Upper lobe of left lung (tissue), 6 donors: ENCODE data around the gene PIGC. TPM values are rescaled to one million over a fixed set of nuclear protein-coding genes. Genes with fewer than 3 reads are reported as not detected.
A peak's percentile ranks its signal among the peaks of the same experiment; 100 is the strongest.

Experiments used
- ATAC-seq, 2 donors: fragments of 200-7000 bp; cut with Tn5 transposase; one replicate each; pipeline ENCODE4 v1.9.1; 2022; ENCODE audit warnings: mild to moderate bottlenecking in 2 of 2, moderate library complexity in 2 of 2; ENCODE audit not compliant: low FRiP score in 2 of 2
- DNase-seq, 2 donors: peaks; one replicate each; pipeline ENCODE4 v3.0.0-alpha.2; 2019 to 2020
- H3K27ac ChIP-seq, 4 donors: fragments of 200-600 bp; sonication (generic); one replicate each; pipeline ENCODE4 v1.5.1; 2016 to 2019
- H3K27me3 ChIP-seq, 4 donors: fragments of 200-600 bp; sonication (generic); one replicate each; pipeline ENCODE4 v1.5.1; 2017 to 2019
- H3K36me3 ChIP-seq, 4 donors: fragments of 200-600 bp; sonication (generic); one replicate each; pipeline ENCODE4 v1.5.1; 2016 to 2019
- H3K4me1 ChIP-seq, 4 donors: fragments of 200-600 bp; sonication (generic); one replicate each; pipeline ENCODE4 v1.5.1; 2018 to 2019
- H3K4me3 ChIP-seq, 4 donors: fragments of 200-600 bp; sonication (generic); one replicate each; pipeline ENCODE4 v1.5.1; 2017 to 2019; ENCODE audit warnings: mild to moderate bottlenecking in 2 of 4, moderate library complexity in 1 of 4
- H3K9me3 ChIP-seq, 4 donors: fragments of 200-600 bp; sonication (generic); one replicate each; pipeline ENCODE4 v1.5.1; 2018 to 2019
- CTCF ChIP-seq, 6 experiments: fragments of 450-650 bp in 4 of 6; fragments of 200-600 bp in 2 of 6; sonication (generic) in 2 of 6; IDR thresholded peaks; one replicate each; pipeline ENCODE4 v1.5.1; 2016 to 2019; ENCODE audit warnings: antibody characterized with exemption in 6 of 6
- EP300 ChIP-seq, 4 donors: sonication (generic); formaldehyde crosslinking; IDR thresholded peaks; one replicate each; pipeline ENCODE4 v1.5.1; 2017; ENCODE audit warnings: antibody characterized with exemption in 4 of 4, control low read depth in 2 of 4
- POLR2A ChIP-seq, 4 donors: fragments of 450-650 bp; IDR thresholded peaks; one replicate each; pipeline ENCODE4 v1.5.1; 2016 to 2017; ENCODE audit warnings: antibody characterized with exemption in 4 of 4, mild to moderate bottlenecking in 2 of 4
- POLR2AphosphoS5 ChIP-seq, 2 donors: sonication (generic); formaldehyde crosslinking; IDR thresholded peaks; one replicate each; pipeline ENCODE4 v1.5.1; 2017; ENCODE audit warnings: antibody characterized with exemption in 2 of 2
- WGBS, 2 donors: methylation state at CpG; one replicate each; pipeline ENCODE4 v1.1.5; 2017 to 2018; 5-methylcytosine and 5-hydroxymethylcytosine counted together
- total RNA-seq, 6 donors: library from RNA; depleted of rRNA in 4 of 6; stranded (reverse); fragments of >200 nt in 4 of 6; gene quantifications; one replicate each; pipeline versions ENCODE4 v1.1.0 to v1.2.1, GENCODE V29; 2016 to 2021
- donor health status: DM: no; HTN: no; CAD: no; lungs with moderate emphysema.
- donor health status: DM: no; HTN: yes; CAD: no; lungs with severe emphysema.

Gene PIGC
- total RNA-seq, 6 donors from 2014 or later = 5.9 to 23.4 (median 19.3) TPM

GRCh38 chr1:172397633-172398032, 46.2 kb downstream of the PIGC start:
- WGBS, 2 donors = 92 to 98% methylated on average over 2 of the region's 2 CpGs
- no peak for TF ChIP-seq POLR2A (IDR thresholded peaks at IDR 0.05)
- TF ChIP-seq POLR2AphosphoS5 (IDR thresholded peaks at IDR 0.05) = no peak
- TF ChIP-seq EP300 (IDR thresholded peaks at IDR 0.05) = no peak
- no peak for TF ChIP-seq CTCF (IDR thresholded peaks at IDR 0.05)
- ATAC-seq (no peak), DNase-seq (no peak)
- Histone ChIP-seq H3K9me3 (no peaks in the 10 kb centered on the region), H3K4me3 (no peak overlapping the region), H3K36me3 (no peaks in the 10 kb centered on the region), H3K27ac (no peak overlapping the region), H3K27me3 (no peaks in the 10 kb centered on the region), H3K4me1 (peaks cover 6 to 33% (median 21%) of the 10 kb centered on the region in 4 donors)

DNA sequence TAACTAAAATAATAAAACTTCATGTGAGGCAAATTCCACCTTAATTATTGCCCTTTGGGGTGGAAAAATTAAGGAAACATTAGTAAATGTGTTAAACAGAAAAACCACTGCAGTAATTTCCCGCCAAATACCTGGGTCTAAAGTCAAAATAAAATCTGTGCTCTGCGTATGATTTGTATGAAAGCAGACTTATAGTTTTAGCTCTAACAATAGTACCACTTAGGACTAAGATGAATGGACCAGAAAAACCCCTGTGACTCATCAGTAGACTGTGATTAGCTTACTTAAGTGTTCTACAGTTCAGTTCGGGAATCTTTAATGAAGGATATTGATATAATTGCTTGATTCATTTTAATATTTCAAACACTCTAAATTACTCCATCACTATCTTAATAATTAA, 46.6 kb downstream of the PIGC start:
- Histone ChIP-seq H3K4me3 (no peak overlapping the region), H3K36me3 (no peaks in the 10 kb centered on the region), H3K27ac (no peak overlapping the region), H3K27me3 (no peaks in the 10 kb centered on the region), H3K4me1 (peaks cover 6 to 33% (median 21%) of the 10 kb centered on the region in 4 donors), H3K9me3 (no peaks in the 10 kb centered on the region)
- no peak for ATAC-seq
- 72 to 76% methylated on average over 3 of the region's 3 CpGs for WGBS, 2 donors
- TF ChIP-seq EP300 (IDR thresholded peaks at IDR 0.05) (no peak), POLR2A (IDR thresholded peaks at IDR 0.05) (no peak), POLR2AphosphoS5 (IDR thresholded peaks at IDR 0.05) (no peak), CTCF (IDR thresholded peaks at IDR 0.05) (no peak)
- DNase-seq = no peak

DNA sequence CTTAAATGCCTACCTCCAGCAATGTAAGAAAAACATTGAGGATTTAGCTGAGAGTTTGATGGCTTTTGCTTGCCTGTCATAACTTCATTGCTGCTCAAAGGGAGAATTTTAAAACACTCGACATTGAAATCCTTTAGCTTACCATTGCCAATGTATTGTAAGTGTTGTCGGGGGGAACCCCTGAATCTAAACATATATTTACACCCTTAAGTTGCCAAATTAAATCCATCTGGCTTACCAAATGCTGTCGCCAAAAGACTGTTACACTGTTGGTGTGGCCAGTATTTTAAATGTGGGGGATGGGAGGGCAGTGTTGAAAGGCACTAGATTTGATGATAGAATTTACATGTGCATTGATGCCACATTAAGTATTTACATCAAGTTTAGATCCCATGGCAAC, 48.3 kb downstream of the PIGC start:
- Histone ChIP-seq H3K4me1 (peaks cover 6 to 40% (median 22%) of the 10 kb centered on the region in 4 donors), H3K36me3 (no peaks in the 10 kb centered on the region), H3K27me3 (no peaks in the 10 kb centered on the region), H3K9me3 (no peaks in the 10 kb centered on the region), H3K27ac (peak overlapping the region in 1 of 4 donors; percentile 69), H3K4me3 (no peak overlapping the region)
- 86 to 94% methylated on average over 3 of the region's 3 CpGs for WGBS, 2 donors
- ATAC-seq (no peak), DNase-seq (no peak)
- TF ChIP-seq POLR2A (IDR thresholded peaks at IDR 0.05) = no peak
- no peak for TF ChIP-seq POLR2AphosphoS5 (IDR thresholded peaks at IDR 0.05)
- TF ChIP-seq EP300 (IDR thresholded peaks at IDR 0.05) = no peak
- TF ChIP-seq CTCF (IDR thresholded peaks at IDR 0.05) = no peak

GRCh38 chr1:172394811-172395210, 49.1 kb downstream of the PIGC start:
- 84 to 85% methylated on average over 5 of the region's 5 CpGs for WGBS, 2 donors
- H3K27ac ChIP-seq = peak overlapping the region; percentile 48 to 69 (median 60)
- H3K4me1 ChIP-seq = peaks cover 6 to 42% (median 23%) of the 10 kb centered on the region in 4 donors
- H3K27me3 ChIP-seq = no peaks in the 10 kb centered on the region
- no peaks in the 10 kb centered on the region for H3K9me3 ChIP-seq
- no peak for TF ChIP-seq POLR2A (IDR thresholded peaks at IDR 0.05)
- TF ChIP-seq CTCF (IDR thresholded peaks at IDR 0.05) = no peak
- no peak for TF ChIP-seq POLR2AphosphoS5 (IDR thresholded peaks at IDR 0.05)
- no peak for TF ChIP-seq EP300 (IDR thresholded peaks at IDR 0.05)
- ATAC-seq = no peak
- DNase-seq = no peak
- no peaks in the 10 kb centered on the region for H3K36me3 ChIP-seq
- H3K4me3 ChIP-seq = no peak overlapping the region

GRCh38 chr1:172394141-172394751, 49.6 kb downstream of the PIGC start:
- Histone ChIP-seq H3K27me3 (no peaks in the 10 kb centered on the region), H3K36me3 (no peaks in the 10 kb centered on the region), H3K4me1 (peaks cover 4 to 37% (median 21%) of the 10 kb centered on the region in 4 donors), H3K9me3 (no peaks in the 10 kb centered on the region), H3K27ac (peak overlapping the region; percentile 48 to 69 (median 60)), H3K4me3 (no peak overlapping the region)
- DNase-seq = peak in 1 of 2 donors; percentile 57
- TF ChIP-seq POLR2AphosphoS5 (IDR thresholded peaks at IDR 0.05) (peak in 1 of 2 donors; percentile 5), POLR2A (IDR thresholded peaks at IDR 0.05) (no peak)
- ATAC-seq = no peak
- 17 to 28% methylated on average over 4 of the region's 4 CpGs for WGBS, 2 donors
